ENCODE data around the gene ITPR2. TPM values are rescaled to one million over a fixed set of nuclear protein-coding genes. Genes with fewer than 3 reads are reported as not detected.
"Not testable (repeated sequence)": the region's sequence is repeated elsewhere in the genome, so short reads cannot be mapped to it uniquely, and the experiment has no call there.

Gene ITPR2
- total and polyA plus RNA-seq, 5 donors, result 4.2 to 32.1 (median 23.2) TPM

GRCh38 chr12:26678697-26679660 lies 154.0 kb downstream of the ITPR2 start:
- 45% methylated on average over 4 of the region's 4 CpGs for WGBS

GRCh38 chr12:26671487-26671886 lies 161.5 kb downstream of the ITPR2 start:
- H3K4me3 ChIP-seq (ENCODE audit: low read length); H3K4me1 ChIP-seq (ENCODE audit: control insufficient read depth, insufficient read depth, low read length); intact Hi-C loops (cut with DNase I); ATAC-seq; H3K9me3 ChIP-seq (ENCODE audit: control insufficient read depth, low read length); DNase-seq; H3K27ac ChIP-seq (ENCODE audit: low read length); H3K27me3 ChIP-seq (ENCODE audit: control insufficient read depth, insufficient read depth): not testable (repeated sequence)
- 91% methylated on average over 5 of the region's 5 CpGs for WGBS

More at GRCh38 chr12:26678697-26679660, 154.0 kb downstream of the ITPR2 start:
- Histone ChIP-seq H3K9me3 (ENCODE audit: control insufficient read depth, low read length) (no peaks in the 10 kb centered on the region), H3K27ac (ENCODE audit: low read length) (no peak overlapping the region), H3K4me3 (ENCODE audit: low read length) (no peak overlapping the region), H3K4me1 (ENCODE audit: control insufficient read depth, insufficient read depth, low read length) (no peaks in the 10 kb centered on the region), H3K27me3 (ENCODE audit: control insufficient read depth, insufficient read depth) (no peaks in the 10 kb centered on the region)
- ATAC-seq (no peak), DNase-seq (no peak)
- intact Hi-C loops (cut with DNase I), result no loop called here

DNA sequence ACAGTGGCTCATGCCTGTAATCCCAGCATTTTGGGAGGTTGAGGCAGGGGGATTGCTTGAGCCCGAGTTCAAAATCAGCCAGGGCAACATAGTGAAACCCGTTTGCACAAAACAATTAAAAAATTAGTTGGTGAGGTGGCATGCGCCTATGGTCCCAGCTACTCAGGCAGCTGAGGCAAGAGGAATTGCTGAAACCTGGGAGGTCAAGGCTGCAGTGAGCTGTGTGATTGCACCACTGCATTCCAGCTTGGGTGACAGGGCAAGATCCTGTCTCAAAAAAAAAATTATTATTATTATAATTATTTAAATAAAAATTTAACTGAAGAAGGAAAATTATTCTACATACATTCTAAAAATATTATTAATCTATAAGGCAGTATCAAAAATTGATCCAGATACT lies 164.1 kb downstream of the ITPR2 start:
- Histone ChIP-seq H3K9me3 (ENCODE audit: control insufficient read depth, low read length) (no peaks in the 10 kb centered on the region), H3K27ac (ENCODE audit: low read length) (no peak overlapping the region), H3K4me1 (ENCODE audit: control insufficient read depth, insufficient read depth, low read length) (no peaks in the 10 kb centered on the region), H3K27me3 (ENCODE audit: control insufficient read depth, insufficient read depth) (no peaks in the 10 kb centered on the region), H3K4me3 (ENCODE audit: low read length) (no peak overlapping the region)
- DNase-seq (no peak), ATAC-seq (no peak)
- intact Hi-C loops (cut with DNase I), result no loop called here
- 96% methylated on average over 3 of the region's 3 CpGs for WGBS

DNA sequence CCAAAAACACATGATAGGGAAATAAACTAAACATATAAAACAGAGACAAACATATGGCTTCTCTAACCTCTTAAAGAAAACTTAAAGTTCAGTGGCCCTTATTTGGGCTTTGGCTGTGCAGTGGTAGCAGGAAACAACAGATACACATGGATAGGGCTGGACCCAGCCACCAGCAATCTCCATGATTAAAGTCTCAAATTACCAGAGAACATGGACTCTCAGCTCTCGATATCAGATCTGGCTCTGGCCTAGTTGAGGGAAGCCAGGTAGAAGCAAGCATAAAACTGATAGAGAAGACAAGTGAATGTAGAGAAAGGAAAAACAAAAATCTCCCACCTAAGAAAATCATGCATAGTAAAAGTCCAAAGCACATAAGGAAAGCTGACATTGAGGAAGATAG lies 164.8 kb downstream of the ITPR2 start:
- intact Hi-C loops (cut with DNase I), result no loop called here
- H3K27me3 ChIP-seq (ENCODE audit: control insufficient read depth, insufficient read depth), result no peaks in the 10 kb centered on the region
- no peaks in the 10 kb centered on the region for H3K4me1 ChIP-seq (ENCODE audit: control insufficient read depth, insufficient read depth, low read length)
- no peak overlapping the region for H3K27ac ChIP-seq (ENCODE audit: low read length)
- H3K9me3 ChIP-seq (ENCODE audit: control insufficient read depth, low read length), result no peaks in the 10 kb centered on the region
- WGBS, result 86% methylated on average over 1 of the region's 1 CpG
- DNase-seq, result no peak
- ATAC-seq, result no peak
- H3K4me3 ChIP-seq (ENCODE audit: low read length), result no peak overlapping the region

- DNase-seq (no peak), ATAC-seq (no peak)
- no peaks in the 10 kb centered on the region for H3K9me3 ChIP-seq (ENCODE audit: control insufficient read depth, low read length)
- intact Hi-C loops (cut with DNase I), result no loop called here
- 87% methylated on average over 5 of the region's 5 CpGs for WGBS
- no peaks in the 10 kb centered on the region for H3K4me1 ChIP-seq (ENCODE audit: control insufficient read depth, insufficient read depth, low read length)
- H3K4me3 ChIP-seq (ENCODE audit: low read length), result no peak overlapping the region
- H3K27me3 ChIP-seq (ENCODE audit: control insufficient read depth, insufficient read depth), result no peaks in the 10 kb centered on the region
- H3K27ac ChIP-seq (ENCODE audit: low read length), result no peak overlapping the region
Observed at GRCh38 chr12:26666286-26666685, 166.7 kb downstream of the ITPR2 start.

DNA sequence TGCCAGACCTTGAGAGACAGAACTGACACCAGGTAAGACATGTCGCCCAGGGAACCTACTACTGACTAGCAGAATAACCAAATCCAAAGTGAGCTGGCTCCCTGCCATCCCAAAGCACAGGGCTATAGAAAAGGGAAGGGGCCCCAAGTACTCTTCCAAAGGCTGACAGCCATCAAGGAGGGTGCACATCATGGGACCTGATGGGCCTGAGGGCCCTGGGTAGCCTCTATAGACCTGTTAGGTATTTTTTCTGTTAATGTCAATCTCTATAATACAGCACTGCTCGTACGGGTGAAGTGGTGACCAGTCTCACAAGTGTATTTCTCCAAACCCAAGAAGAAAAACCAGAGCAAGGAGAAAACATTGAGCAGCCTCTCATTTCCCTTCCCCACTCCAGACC lies 171.6 kb downstream of the ITPR2 start:
- Histone ChIP-seq H3K4me3 (ENCODE audit: low read length) (no peak overlapping the region), H3K27ac (ENCODE audit: low read length) (no peak overlapping the region), H3K9me3 (ENCODE audit: control insufficient read depth, low read length) (no peaks in the 10 kb centered on the region), H3K27me3 (ENCODE audit: control insufficient read depth, insufficient read depth) (no peaks in the 10 kb centered on the region), H3K4me1 (ENCODE audit: control insufficient read depth, insufficient read depth, low read length) (no peaks in the 10 kb centered on the region)
- ATAC-seq (no peak), DNase-seq (no peak)
- WGBS, result 94% methylated on average over 3 of the region's 3 CpGs
- intact Hi-C loops (cut with DNase I), result no loop called here

- no peaks in the 10 kb centered on the region for H3K27me3 ChIP-seq (ENCODE audit: control insufficient read depth, insufficient read depth)
- H3K4me3 ChIP-seq (ENCODE audit: low read length), result no peak overlapping the region
- H3K9me3 ChIP-seq (ENCODE audit: control insufficient read depth, low read length), result no peaks in the 10 kb centered on the region
- 98% methylated on average over 2 of the region's 2 CpGs for WGBS
- no peak overlapping the region for H3K27ac ChIP-seq (ENCODE audit: low read length)
- H3K4me1 ChIP-seq (ENCODE audit: control insufficient read depth, insufficient read depth, low read length), result no peaks in the 10 kb centered on the region
- ATAC-seq, result no peak
- intact Hi-C loops (cut with DNase I), result loop anchor here in 2 of 4 donors (10.0 kb wide), 1 partner anchor 565 kb away; no protein-coding TSS in a partner anchor
- no peak for DNase-seq
Observed at GRCh38 chr12:26659930-26660329, 173.1 kb downstream of the ITPR2 start.

DNA sequence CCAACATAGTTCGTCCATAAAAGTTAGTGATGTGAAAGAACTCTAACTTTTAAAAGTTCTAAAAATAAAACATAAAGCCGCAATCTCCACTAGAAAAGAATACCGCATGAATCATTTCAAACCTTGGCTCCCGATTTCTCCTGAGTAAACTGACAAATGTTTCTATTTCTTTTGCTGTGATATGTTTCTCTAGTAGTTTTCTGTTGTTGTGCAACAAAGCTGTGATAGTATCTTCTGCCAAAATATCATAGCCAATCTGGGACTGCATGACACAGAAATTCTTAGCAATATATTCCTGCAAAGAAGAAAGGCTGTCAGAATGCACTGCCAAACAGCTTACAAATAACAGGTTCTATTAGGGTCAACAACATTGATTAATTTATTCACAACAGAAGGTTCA lies 174.0 kb downstream of the ITPR2 start:
- H3K4me1 ChIP-seq (ENCODE audit: control insufficient read depth, insufficient read depth, low read length), result no peaks in the 10 kb centered on the region
- H3K27ac ChIP-seq (ENCODE audit: low read length), result no peak overlapping the region
- intact Hi-C loops (cut with DNase I), result loop anchor here in 2 of 4 donors (10.0 kb wide), 1 partner anchor 564 kb away; no protein-coding TSS in a partner anchor
- DNase-seq (no peak), ATAC-seq (no peak)
- no peak overlapping the region for H3K4me3 ChIP-seq (ENCODE audit: low read length)
- 66% methylated on average over 4 of the region's 4 CpGs for WGBS
- no peaks in the 10 kb centered on the region for H3K9me3 ChIP-seq (ENCODE audit: control insufficient read depth, low read length)
- H3K27me3 ChIP-seq (ENCODE audit: control insufficient read depth, insufficient read depth), result no peaks in the 10 kb centered on the region

DNA sequence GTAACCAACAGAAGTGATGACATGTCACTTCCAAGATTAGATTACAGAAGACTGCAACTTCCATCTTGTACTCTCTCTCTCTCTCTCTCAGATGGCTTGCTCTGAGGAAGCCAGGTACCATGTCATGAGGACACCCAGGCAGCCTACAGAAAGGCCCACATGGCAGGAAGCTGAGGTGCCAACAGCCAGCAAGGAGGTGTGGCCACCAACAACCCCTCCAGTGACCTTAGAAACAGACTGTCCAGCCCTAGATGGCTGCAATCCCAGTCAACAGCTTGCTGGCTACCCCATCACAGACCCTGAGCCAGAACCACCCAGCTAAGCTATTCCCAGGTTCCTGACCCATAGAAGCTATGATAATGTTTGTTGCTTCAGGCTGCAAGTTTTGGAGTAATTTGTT lies 178.4 kb downstream of the ITPR2 start:
- no peak for DNase-seq
- intact Hi-C loops (cut with DNase I), result loop anchor here in 3 of 4 donors (5.0 to 10.0 kb wide), 2 partner anchors 557 to 560 kb away; no protein-coding TSS in a partner anchor
- ATAC-seq, result peak in 1 of 2 donors; percentile 53
- H3K4me3 ChIP-seq (ENCODE audit: low read length), result no peak overlapping the region
- no peaks in the 10 kb centered on the region for H3K4me1 ChIP-seq (ENCODE audit: control insufficient read depth, insufficient read depth, low read length)
- H3K27me3 ChIP-seq (ENCODE audit: control insufficient read depth, insufficient read depth), result no peaks in the 10 kb centered on the region
- H3K27ac ChIP-seq (ENCODE audit: low read length), result no peak overlapping the region
- H3K9me3 ChIP-seq (ENCODE audit: control insufficient read depth, low read length), result no peaks in the 10 kb centered on the region

DNA sequence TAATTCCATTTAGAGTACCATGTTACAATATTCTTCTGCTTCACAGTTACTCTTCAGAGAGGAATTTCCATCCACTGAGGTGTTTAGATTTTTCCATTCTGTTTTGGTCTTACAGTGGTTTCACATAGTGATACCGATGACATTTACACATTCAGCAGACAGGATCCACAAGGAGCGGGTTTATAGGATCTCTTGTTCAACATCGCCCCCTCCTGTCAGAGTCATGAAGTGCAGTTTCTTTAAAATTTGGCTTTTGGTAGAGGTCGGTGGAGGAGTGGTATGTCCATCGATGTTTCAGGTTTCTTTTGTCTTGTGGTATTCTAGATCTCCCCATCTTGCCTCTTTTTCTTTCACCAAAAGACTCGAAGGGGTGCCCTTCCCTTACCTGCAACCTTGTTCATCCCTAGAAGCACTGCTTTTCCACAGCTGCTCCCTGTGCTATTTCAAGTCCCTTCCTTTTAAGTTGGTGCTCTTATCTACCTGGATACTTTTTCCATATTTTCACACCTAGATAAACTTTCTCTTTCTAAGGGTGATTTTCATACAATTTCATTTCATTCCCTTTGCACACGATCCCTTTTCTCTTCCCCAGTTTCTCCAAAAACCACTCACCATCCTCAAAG lies 181.3 kb downstream of the ITPR2 start:
- DNase-seq (no peak), ATAC-seq (peak; percentile 61 to 77)
- no peak overlapping the region for H3K27ac ChIP-seq (ENCODE audit: low read length)
- no peaks in the 10 kb centered on the region for H3K27me3 ChIP-seq (ENCODE audit: control insufficient read depth, insufficient read depth)
- no peaks in the 10 kb centered on the region for H3K4me1 ChIP-seq (ENCODE audit: control insufficient read depth, insufficient read depth, low read length)
- no peak overlapping the region for H3K4me3 ChIP-seq (ENCODE audit: low read length)
- intact Hi-C loops (cut with DNase I), result loop anchor here in 3 of 4 donors (5.0 to 10.0 kb wide), 2 partner anchors 554 to 557 kb away; no protein-coding TSS in a partner anchor
- no peaks in the 10 kb centered on the region for H3K9me3 ChIP-seq (ENCODE audit: control insufficient read depth, low read length)
- 32% methylated on average over 7 of the region's 7 CpGs for WGBS

DNA sequence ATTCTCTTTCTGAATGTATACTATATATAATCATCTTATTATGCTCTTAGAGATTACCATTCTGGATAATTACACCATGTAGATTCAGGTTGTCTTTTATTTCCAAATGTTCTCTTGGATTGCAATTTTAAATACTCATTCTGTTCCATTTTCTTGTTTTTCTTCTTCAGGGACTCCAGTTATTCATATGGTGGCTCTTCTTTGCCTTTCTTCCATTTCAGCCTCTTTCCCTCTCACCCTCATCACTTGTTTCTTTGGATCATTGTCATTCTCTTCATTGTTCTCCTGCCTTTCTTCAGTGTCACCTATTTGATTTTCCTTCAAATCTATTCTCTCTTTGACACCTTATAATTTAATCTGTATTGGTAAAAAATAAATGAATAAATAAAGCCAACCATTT lies 182.0 kb downstream of the ITPR2 start:
- no peak overlapping the region for H3K27ac ChIP-seq (ENCODE audit: low read length)
- no peak for DNase-seq
- no peaks in the 10 kb centered on the region for H3K4me1 ChIP-seq (ENCODE audit: control insufficient read depth, insufficient read depth, low read length)
- H3K27me3 ChIP-seq (ENCODE audit: control insufficient read depth, insufficient read depth), result no peaks in the 10 kb centered on the region
- ATAC-seq, result no peak
- H3K9me3 ChIP-seq (ENCODE audit: control insufficient read depth, low read length), result no peaks in the 10 kb centered on the region
- intact Hi-C loops (cut with DNase I), result loop anchor here in 3 of 4 donors (5.0 to 10.0 kb wide), 2 partner anchors 554 to 556 kb away; no protein-coding TSS in a partner anchor
- no peak overlapping the region for H3K4me3 ChIP-seq (ENCODE audit: low read length)

Measured in right cardiac atrium (tissue), 5 donors.